ENCODE measurements around the gene VSTM2L.

VSTM2L gene

GRCh38 chr20:37885593-37886503 is 17.1 kb upstream of the VSTM2L start:
- TF ChIP-seq CTCF (IDR thresholded peaks at IDR 0.05; ENCODE audit: low read depth, low read length) (no peak), POLR2A (IDR thresholded peaks at IDR 0.05; ENCODE audit: extremely low read depth, insufficient read length) (no peak), MAX (IDR thresholded peaks at IDR 0.05; ENCODE audit: low read depth, low read length) (no peak), MYC (IDR thresholded peaks at IDR 0.05; ENCODE audit: low read depth, low read length) (no peak)
- DNase-seq (ENCODE audit: low read depth) = no peak
- no peak overlapping the region for H3K4me3 ChIP-seq (ENCODE audit: low read depth, low read length)

GRCh38 chr20:37886851-37887297 is 16.1 kb upstream of the VSTM2L start:
- no peak overlapping the region for H3K4me3 ChIP-seq (ENCODE audit: low read depth, low read length)
- TF ChIP-seq MAX (IDR thresholded peaks at IDR 0.05; ENCODE audit: low read depth, low read length) (no peak), MYC (IDR thresholded peaks at IDR 0.05; ENCODE audit: low read depth, low read length) (no peak), POLR2A (IDR thresholded peaks at IDR 0.05; ENCODE audit: extremely low read depth, insufficient read length) (no peak), CTCF (IDR thresholded peaks at IDR 0.05; ENCODE audit: low read depth, low read length) (no peak)
- DNase-seq (ENCODE audit: low read depth) = no peak

GRCh38 chr20:37888641-37889040 is 14.3 kb upstream of the VSTM2L start:
- TF ChIP-seq POLR2A (IDR thresholded peaks at IDR 0.05; ENCODE audit: extremely low read depth, insufficient read length) (no peak), MYC (IDR thresholded peaks at IDR 0.05; ENCODE audit: low read depth, low read length) (no peak), CTCF (IDR thresholded peaks at IDR 0.05; ENCODE audit: low read depth, low read length) (no peak), MAX (IDR thresholded peaks at IDR 0.05; ENCODE audit: low read depth, low read length) (no peak)

GRCh38 chr20:37890108-37890507 is 12.8 kb upstream of the VSTM2L start:
- H3K4me3 ChIP-seq (ENCODE audit: low read depth, low read length) = no peak overlapping the region
- TF ChIP-seq MAX (IDR thresholded peaks at IDR 0.05; ENCODE audit: low read depth, low read length) (no peak), CTCF (IDR thresholded peaks at IDR 0.05; ENCODE audit: low read depth, low read length) (no peak), POLR2A (IDR thresholded peaks at IDR 0.05; ENCODE audit: extremely low read depth, insufficient read length) (no peak), MYC (IDR thresholded peaks at IDR 0.05; ENCODE audit: low read depth, low read length) (no peak)
- no peak for DNase-seq (ENCODE audit: low read depth)

More at GRCh38 chr20:37888641-37889040, 14.3 kb upstream of the VSTM2L start:
- H3K4me3 ChIP-seq (ENCODE audit: low read depth, low read length) = no peak overlapping the region
- no peak for DNase-seq (ENCODE audit: low read depth)

- TF ChIP-seq CTCF (IDR thresholded peaks at IDR 0.05; ENCODE audit: low read depth, low read length) (no peak), POLR2A (IDR thresholded peaks at IDR 0.05; ENCODE audit: extremely low read depth, insufficient read length) (no peak), MAX (IDR thresholded peaks at IDR 0.05; ENCODE audit: low read depth, low read length) (no peak), MYC (IDR thresholded peaks at IDR 0.05; ENCODE audit: low read depth, low read length) (no peak)
- H3K4me3 ChIP-seq (ENCODE audit: low read depth, low read length) = no peak overlapping the region
- no peak for DNase-seq (ENCODE audit: low read depth)
These were observed 12.3 kb upstream of the VSTM2L start for GRCh38 chr20:37890643-37891042.
